IPS-11a (cell line): ENCODE data around the gene STARD8.
"Not testable (repeated sequence)": the region's sequence is repeated elsewhere in the genome, so short reads cannot be mapped to it uniquely, and the experiment has no call there.

ENCODE experiments used
- H3K4me3 ChIP-seq: one replicate; pipeline ENCODE4 v1.5.1; 2013; ENCODE audit warnings: low read depth, low read length, control low read depth

Gene STARD8

DNA sequence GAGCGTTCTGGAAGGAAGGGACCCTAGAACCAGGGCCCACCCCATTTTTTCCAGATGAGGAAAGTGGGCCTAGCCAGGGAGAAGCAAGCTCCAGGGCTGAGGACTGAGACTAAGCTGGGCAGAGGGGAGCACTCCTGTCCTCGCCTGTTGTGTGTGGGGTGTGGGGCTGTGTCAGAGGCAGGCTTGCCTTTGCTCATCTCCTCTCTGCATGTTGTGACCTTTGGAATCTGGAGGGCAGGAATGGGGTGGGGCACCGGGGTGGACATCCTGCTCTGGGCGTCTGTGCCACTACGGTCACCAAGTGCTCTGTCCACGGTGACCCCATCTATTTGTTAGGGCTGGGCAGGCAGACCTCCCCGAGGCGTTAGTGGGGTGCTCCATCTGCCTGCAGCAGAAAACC is 41.5 kb downstream of the STARD8 start:
- not testable (repeated sequence) for H3K4me3 ChIP-seq

DNA sequence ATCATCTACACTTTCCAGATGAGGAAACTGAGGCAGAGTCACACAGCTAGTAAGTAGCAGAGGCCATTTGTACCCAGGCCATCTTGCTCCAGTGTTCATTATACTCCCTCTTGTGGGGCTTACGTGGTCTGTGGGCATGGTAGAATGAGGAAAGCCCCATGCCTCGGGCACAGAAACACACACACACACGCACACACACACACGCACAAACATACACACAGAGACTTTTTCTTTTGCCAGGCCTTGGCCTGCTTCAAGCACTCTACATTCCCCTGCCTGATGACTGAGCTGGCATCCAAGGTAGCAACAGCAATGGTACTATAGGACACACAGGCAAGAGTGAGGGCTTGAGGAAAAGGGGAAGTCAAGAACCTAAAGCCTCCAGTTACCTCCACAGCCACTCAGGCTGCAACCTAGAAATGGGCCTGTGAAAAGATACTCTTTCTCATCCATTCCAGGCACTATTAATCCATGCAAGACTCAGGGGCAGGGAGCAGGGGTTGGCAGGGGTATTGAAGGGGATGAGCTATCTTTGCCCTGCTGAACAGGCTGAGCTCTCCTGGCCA is 43.6 kb downstream of the STARD8 start:
- no peak overlapping the region for H3K4me3 ChIP-seq

DNA sequence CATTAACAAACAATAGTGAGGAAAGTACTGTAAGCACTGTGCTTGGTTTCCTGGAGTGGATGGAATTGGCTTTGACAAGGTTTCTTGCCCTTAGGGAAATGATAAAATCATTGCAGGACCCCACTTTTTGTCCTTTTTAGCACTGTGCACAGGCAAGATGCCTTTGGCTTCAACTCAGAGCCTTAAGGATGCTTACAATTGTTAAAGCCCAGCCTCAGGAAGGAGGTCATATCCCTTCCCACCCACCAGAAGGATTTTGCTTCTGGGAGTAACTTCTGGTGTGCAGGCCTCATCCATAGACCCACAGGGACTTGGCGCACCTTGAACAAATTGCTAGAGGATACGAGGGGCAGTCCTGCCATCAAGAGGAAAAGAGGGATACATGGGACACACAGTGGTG is 44.5 kb downstream of the STARD8 start:
- no peak overlapping the region for H3K4me3 ChIP-seq

DNA sequence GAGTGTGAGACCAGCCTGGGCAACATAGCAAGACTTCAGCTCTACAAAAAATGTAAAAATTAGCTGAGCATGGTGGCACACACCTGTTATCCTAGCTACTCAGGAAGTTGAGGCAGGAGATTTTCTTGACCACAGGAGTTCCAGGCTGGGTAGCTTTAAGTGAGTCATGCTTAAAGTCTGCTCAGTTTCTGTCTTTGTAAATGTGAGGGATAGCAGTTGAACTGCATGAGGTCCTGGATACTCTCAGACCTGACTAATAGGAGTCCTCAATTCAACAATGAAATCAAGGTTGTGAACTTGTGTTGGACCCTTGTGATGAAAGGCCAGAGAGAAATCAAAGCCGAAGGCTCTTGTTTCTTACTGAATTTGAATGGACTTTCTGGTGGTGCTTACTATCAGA is 45.2 kb downstream of the STARD8 start:
- no peak overlapping the region for H3K4me3 ChIP-seq

DNA sequence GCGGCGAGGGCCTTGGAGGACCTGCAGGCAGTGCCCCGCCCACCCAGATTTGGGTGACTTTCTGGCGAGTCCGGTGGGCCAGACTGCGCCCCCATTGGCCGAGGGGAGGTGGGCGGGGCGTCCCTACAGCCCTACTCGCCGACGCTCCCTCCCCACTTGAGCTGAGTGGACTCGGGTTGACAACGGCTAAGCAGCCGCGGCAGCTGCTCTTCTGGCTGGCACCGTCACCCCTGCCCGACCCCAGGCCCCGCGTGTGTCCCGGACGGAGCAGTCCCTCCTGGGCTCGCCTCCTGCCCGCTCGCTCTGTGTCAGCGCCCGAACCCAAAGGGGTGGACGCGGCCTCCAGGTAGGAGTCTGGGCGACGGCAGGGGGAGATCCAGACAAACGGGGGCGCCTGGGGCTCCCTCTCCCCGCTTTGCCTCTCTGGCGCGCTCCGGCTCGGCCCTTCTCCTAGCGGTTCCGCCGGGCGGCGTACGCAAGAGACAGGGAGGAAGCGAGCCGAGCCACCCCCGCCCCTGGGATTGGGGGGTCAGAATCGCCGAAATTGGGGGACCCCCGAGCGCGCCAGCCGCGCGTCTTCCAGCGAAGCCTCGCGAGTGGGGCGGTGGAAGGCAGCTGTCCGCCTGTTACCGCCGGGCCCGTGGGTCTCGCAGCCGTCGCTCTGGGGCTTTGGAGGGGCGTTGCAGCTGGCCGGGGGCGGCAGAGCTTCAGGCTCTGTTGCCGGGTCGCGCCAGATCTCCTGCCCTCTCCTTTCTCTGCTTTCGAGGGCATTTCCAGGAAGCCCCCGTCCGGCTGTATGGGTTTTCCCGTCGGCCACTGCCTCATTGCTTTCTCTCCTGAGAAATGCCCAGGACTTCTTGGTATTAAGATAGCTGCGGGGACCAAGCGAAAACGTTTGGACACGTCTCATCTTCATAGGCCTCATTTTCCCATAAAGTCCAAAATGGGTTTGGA is 46.3 kb downstream of the STARD8 start:
- peak overlapping the region; percentile 39 for H3K4me3 ChIP-seq

DNA sequence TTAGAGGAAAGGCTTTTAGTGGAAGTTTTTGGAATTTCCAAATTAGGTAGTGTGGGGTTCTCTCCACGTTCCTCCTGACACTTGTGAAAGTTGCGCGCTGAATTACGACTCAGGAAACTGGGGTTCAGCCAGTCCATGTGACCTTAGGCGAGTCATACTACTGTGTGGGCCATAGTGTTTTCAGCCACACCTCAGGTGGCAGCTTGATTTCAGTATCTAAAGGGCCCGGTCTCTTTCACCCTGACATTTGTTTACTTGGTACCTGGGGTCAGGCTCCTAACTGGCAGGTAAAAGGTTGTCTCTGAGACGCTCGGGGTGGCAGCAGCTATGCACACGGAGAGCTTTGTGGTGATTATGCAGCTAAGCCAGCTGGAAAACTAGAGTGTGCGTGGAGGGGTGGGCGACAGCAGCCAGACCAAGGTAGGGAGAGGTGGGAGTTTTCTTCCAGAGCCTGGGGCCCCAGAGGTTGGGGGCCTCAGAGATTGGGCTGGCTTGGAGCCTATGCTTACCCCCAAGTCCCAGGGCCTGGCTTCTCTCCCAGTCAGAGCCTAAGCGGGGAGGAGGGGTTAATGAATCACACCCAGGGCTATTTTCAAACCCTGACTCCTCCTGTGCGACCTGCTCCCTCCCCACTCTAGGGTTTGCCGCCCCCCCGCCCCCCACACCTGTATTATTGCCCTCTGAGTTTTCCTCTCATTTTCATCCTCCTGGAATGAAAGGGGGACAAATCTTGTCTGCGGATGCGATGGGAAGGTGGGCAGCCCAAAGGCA is 47.2 kb downstream of the STARD8 start:
- H3K4me3 ChIP-seq, result no peak overlapping the region

DNA sequence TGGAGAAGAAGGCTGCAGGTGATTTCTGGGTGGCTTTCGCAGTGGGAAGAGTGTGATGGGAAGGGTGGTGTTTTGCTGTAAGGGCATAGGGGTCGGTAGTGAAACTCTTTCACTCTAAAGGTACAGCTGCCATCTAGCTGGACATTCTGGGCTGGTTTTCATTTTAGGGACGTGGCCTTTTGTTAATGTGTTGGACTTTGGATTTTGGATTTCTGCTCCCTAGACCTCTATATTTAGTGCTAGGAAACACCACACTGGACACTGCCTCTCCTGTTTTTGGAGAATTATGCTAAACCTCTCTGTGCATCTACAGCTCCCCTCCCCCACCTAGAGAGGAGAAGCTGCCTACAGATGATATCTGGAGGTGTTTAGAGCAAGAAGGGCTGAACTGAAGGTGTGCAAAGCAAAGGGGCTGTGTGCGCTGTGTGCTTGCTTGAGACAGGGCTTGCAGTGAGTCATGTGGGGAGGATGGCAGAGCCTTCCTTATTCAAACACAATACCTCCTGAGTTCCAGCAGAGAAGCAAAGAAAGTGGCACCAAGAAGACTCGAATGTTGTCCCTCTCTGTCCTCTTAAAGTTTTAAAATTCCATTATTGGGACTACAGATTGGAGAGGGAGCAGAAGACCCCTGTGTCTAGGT is 47.9 kb downstream of the STARD8 start:
- no peak overlapping the region for H3K4me3 ChIP-seq

DNA sequence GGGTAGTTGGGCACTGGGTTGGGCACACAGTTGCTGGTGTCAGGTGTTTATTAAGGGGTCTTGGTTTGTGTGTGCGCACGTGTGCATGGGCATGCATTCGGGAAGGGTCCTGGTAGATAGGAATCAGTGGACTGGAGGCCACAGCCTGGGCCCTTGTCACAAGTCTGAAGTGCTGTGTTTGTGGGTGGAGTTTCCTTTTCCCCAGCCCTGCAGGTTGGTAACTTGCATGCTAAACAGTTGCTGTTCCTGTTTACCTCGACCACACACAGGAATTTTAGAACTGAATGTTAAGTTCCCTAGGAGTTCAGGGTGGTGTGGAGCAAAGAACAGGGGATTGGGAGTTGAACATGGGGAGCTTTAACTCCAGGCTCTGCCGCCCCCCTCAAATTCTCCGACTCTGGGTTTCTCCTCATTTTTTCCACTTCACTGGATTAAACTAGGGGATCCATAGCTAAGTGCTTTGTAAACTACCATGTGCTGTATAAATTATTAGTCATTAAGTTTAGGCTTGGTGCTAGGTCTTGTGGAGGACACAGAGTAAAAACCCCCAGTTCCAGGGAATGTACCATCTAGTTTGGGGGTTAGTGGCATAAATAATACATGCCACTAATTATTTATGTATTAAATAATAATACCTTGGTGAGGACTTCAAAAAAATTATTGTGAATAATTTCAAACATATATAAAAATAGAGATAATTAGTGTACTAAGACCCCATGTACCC is 49.0 kb downstream of the STARD8 start:
- H3K4me3 ChIP-seq, result no peak overlapping the region

DNA sequence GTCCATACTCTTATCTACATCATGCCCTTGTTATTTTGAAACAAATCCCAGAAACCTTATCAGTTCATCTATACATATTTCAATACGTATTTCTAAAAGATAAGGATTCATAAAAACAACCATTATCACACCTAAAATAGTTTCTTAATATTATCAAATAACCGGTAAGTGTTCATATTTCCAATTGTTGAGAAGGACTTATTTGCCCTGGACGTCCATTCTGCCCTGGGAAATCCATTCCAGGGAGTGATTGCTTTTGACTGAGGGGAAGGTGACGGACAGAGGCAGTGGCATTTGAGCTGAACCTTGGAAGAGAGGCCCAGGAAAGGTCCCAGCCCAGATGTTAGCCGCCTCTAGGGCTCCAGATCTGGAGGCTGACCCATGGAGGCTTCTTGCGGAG is 49.6 kb downstream of the STARD8 start:
- H3K4me3 ChIP-seq, result no peak overlapping the region

DNA sequence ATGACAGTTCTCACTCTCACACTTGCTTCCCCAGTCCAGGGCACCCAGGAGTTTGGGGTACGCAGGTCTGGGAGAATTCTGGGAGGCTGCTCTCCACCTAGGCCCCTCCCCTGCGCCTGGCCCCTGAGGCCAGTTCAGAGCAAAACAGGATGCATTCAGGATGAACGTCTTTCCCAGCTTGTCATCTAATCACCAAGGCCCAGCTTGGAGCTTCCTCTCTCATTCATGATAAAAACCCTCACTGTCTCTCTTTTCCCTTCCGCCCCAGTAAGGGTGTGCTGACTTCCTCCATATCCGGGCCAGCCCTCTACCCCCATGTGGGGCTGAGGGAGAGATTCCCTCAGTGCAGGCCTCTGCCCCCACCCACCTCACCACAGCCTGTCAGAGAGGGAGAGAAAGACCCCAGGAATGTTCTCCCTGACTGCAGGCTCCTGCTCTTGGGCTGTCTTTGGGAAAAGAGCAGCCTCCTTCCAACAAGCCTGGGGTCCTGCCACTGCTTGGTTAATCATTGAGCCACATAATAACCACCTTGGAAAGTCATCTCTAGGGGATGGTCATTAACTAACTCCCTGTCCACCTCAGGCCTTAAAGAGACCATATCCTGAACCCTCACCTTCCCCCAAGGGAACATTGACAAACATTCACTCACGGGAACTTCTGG is 50.1 kb downstream of the STARD8 start:
- no peak overlapping the region for H3K4me3 ChIP-seq

DNA sequence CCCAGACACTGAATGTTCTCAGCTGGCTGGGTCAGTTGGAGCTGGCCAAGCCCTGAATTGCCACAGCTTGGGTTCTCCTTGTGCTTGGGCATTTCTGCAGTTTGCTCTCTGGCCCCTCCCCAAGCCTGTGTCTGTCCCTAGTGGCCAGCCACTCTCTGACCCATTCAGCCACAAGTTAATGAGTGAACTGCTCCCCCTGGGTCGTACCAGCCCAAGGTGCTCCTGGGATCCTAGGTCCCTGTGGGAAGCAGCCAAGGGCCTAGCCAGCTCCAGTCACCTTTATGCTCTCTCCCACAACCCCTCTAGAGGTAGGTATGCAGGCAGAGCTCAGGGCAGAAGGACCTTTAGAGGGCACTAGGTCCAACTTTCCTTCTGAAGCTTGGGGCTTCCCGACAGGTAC is 51.5 kb downstream of the STARD8 start:
- no peak overlapping the region for H3K4me3 ChIP-seq

DNA sequence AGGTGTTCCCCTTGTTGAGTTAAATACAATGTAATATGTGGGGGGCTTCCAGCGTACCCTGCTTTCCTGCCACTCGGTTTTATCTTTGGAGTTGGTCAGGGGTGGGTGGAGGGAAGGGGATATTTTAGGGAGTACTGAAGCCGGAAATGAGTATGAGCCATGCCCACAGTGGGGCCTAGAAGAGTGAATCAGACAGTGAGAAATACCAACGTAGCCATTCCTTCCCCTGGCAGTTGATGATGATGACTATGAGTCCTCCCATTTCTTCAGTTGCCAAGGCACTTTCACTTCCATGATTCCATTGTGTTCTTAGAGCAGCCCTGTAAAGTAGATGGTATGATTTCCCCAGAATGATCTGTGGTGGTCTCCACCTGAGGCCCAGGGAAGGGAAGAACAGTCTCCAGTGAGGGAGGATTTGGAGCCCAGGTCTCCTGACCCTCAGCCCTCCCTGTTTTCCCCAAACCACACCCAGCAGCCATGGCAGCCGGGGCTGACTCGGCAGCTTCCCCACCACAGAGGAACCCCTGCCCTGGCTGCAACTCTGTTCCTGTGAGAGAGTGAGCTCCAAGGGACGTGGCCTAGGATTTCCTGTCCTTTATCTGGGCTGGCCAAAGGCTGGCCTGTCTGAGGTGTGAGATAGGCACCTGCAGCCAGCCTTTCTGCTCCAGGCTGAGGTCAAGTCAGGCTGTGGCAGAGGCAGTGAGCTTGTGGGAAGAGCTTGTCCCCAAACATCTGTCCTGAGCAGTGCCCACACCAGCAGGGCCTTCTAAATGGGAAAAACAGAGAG is 52.7 kb downstream of the STARD8 start:
- no peak overlapping the region for H3K4me3 ChIP-seq

DNA sequence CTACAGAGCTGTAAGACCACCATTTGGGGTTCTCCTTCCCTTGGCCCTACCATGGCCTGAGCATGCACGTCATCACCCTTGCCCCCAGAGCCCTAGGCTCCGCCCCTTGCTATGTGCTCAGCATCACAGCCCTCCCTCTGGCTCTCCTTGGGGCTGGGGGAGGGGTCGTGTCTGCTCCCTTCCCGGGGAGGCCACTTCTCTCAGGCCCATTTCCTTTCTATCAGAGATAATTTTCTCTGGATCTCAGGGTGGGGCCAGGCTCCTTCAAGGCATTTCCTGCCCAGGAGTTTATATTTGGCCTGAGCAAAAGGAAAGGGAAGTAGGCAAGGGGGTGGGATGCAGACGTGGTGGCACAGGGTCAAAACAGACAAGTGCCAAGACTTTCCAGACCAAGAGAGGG is 55.9 kb downstream of the STARD8 start:
- H3K4me3 ChIP-seq, result no peak overlapping the region

DNA sequence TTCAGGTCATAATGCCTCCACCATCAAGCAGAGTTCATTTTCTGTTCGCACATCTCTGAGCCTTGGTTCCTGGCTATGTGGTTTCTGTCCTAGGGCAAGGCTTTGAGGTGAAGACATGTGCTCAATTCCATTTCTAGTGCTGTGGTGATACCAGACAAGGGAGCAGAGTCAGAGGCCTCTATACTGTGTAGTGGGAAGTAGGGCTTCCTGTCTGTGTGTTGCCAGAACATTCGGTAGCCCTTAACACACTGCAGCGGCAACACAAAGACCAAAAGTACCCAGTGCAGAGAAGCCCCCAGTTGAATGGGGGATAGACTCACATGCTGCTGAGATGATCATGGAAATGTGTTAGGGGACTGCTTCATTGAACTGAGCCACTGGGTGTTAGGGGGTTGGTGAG is 56.4 kb downstream of the STARD8 start:
- H3K4me3 ChIP-seq, result no peak overlapping the region

DNA sequence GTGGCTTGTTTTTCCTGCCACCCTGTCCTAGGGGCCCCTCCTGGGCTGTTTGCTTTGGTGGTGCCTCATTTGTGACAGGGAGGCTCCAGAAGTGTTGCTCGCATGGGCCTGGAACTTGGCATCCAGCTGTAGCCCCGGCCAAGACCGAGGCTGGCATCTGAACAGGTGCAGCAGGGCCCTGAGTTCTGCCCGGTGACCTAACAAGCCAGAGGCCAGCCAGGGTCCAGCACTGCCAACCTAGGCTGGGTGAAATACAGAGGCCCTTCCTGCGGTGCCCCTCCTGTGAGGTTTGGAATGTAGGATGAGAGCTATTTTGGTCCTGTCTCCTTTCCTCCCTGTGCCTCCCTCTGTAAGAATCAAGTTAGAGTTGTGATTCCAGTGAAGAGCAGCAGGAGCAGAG is 58.5 kb downstream of the STARD8 start:
- H3K4me3 ChIP-seq, result no peak overlapping the region

DNA sequence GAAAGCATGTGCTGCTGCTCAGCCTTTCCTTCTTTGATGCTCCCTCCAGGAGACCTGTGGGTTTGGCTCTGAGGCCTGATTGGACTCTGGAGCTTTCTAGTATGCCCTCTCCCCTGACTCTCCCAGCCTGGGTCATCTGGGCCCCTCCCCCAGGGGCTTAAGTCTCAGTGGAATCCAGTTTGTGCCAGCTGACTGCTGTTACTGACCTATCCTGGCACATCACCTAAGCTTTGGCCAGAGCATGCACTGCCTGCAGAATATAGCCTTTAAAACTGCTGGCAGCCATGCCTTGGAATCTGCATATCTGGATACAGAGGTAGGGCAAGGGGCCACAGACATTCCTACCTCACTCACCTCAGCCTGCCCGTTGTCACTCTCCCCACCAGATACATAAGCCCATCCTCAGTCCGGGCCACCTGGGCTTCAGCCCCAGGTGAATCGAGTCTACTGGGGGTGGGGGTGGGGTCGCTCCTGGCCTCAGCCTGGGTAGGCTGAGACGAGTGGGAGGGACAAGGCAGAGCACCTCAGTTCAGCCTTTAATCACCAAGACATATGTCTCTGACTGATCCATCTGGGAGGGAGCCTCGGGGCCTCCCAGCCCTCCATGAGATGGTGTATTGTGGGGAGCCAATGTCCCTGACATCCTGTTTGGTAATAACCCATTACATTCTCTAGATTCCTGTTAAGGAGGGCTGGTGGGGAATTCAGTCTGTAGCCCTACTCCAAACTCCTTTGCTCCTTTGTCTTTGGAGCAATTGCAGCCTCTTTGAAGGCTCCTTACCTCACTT is 61.2 kb downstream of the STARD8 start:
- no peak overlapping the region for H3K4me3 ChIP-seq

DNA sequence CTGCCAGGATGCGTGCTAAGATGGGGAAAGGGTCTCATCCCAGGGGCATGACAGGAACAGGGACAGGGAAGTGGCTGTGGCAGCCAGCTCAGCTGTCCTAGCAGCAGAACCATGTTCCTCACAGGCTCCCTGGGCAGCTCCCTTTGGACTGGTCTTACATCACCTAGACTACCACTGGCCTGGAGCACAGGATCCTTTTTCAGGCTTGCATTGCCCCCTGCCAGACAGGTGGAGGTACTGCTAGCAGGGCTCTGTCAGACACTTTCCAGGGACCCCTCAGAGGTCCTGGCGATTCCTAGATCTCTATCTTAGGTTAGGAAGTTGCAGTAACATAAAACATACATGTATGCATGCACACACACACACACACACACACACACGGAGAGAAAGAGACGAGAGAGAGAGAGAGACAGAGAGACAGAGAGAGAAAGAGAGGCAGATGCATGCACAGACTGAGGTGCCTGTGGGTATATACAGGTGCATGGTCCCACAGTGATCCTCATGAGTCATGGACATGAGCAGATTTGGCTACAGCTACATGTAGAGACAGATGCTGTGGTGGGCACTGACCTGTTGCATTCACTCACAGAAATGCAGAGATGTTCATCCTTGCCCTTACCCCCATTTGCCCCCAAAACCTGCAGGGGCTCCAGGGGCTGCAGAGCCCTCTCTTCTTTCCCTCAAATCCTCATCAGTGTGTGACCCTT is 63.6 kb downstream of the STARD8 start:
- H3K4me3 ChIP-seq, result no peak overlapping the region

DNA sequence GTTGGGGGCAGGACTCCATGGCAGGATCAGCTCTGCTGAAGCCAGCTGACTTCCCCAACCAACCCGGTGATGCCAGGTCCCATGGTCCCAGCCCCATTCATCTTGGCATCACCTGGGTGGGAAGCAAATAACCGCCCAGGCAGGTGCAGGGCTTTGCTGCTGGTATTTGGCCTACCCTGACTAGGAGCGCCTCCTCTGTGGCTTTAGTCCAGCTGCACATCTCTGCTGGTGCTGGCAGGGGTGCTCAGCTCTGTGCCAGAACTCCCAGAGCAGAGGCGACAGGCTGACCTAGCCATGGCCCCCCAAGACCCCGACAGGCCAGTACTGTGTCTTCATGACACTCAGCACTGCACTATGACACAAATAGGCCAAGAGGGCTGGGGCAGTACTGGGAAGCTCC is 64.4 kb downstream of the STARD8 start:
- no peak overlapping the region for H3K4me3 ChIP-seq
